Stimulated activated naive CD4-positive, alpha-beta T cell (primary cell): ENCODE results near the gene TMEM121.
"Not testable (repeated sequence)": the region's sequence is repeated elsewhere in the genome, so short reads cannot be mapped to it uniquely, and the experiment has no call there.

Source experiments
- DNase-seq, 6 experiments: peaks; one replicate each; lab custom pipeline; 2025; lab: John Stamatoyannopoulos, UW

Gene TMEM121

DNA sequence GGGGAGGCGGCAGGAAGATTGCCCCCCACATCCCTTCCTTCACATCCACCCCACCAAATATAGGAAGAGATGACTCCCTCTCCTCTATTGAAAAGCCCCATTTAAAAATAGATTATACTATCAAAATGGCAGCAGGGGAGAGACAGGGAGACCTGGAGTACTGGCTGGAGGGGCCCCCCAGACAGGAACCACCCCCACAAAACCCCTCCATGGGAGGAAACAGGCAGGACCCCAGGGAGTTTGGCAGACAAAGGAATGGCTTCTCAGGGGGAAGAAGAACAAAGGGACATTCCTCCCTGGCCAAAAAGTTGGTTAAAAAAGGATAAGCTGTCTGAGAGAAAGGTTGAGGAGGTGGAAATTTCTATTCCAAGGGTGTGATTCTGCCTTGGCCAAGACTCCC lies 19.3 kb downstream of the TMEM121 start:
- DNase-seq: not testable (repeated sequence)

DNA sequence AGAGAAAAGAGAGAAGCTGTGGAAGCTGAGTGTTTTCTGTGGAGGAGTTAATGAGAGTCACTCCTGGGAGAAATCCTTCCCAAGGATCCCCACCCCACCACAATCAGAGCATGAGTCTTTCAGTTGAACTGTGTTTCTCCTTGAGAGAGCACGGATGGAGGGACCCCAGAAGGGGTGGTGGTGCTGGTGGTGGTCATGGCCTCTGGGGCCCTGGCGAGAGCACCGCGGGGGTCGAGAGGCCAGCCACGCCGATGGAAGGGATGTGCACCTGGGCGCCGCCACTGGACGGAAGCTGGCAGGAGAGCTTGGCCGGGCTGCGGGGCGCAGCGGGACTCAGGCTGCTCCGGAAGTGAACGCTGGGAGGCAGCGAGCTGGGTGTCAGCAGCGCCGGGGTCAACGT lies 20.0 kb downstream of the TMEM121 start:
- DNase-seq: not testable (repeated sequence)

DNA sequence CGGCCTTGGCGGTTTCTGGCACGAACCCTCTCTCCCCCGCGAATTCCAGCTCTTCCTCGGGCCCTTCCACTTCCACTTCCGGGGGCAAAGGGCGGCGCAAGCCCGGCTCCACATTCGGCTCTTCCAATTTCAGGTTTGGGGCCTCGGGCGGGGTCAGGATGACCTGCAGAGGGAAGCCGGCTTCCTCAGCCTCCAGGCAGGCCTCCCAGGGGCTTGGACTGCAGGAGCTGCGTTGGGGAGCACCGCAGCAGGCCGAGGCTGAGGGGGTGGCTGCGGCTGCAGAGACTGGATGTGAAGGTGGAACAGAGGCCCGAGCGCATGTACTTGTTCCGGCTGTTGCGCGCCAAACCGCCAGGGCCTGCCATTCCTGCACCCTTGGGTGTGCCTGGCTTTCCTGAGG lies 20.7 kb downstream of the TMEM121 start:
- not testable (repeated sequence) for DNase-seq

DNA sequence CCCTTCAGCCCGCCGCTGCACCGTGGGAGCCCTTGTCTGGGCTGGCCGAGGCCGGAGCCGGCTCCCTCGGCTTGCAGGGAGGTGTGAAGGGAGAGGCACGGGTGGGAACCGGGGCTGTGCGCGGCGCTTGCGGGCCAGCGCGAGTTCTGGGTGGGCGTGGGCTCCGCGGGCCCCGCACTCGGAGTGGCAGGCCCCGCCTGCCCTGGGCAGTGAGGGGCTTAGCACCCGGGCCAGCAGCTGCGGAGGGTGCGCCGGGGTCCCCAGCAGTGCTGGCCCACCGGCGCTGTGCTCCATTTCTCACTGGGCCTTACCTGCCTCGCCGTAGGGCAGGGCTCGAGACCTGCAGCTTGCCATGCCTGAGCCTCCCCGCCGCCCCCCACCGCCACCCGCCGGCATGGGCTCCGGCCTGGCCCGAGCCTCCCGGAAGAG lies 21.4 kb downstream of the TMEM121 start:
- DNase-seq: no peak

DNA sequence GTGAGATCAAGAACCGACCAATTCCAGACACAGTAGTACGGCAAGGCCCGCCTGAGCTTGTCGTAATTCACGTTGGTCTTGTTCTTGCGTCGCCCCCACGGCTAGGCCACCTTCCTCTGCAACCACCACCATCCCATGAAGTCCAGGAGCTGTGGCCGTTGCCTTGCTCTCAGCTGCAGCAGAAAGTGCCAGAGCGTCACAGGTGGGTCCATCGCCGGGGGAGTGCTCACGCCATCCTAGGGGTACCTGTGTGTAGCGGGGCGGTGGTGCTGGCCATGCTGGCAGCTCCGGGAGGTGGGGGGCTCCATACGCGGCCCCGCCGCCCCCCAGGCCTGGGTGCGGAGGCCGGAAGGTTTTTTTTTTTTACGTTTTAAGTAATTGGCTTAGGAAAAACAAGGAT lies 23.1 kb downstream of the TMEM121 start:
- no peak for DNase-seq

DNA sequence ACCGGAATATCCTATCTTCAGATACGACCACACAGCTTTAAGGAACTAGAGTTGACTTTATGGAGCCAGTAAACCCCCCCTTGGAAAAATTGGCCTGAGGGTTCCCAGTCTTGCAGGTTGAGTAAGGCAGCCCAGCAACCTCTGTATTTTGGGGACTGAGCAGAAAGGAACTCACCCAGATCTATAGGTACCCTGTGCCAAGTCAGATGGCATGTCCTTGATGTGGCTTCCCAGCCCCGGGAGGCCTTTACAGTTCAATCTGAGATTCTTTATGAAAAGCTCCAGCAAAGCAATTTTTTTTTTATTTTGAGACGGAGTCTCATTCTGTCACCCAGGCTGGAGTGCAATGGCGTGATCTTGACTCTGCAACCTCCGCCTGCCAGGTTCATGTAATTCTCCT lies 27.6 kb downstream of the TMEM121 start:
- DNase-seq: no peak

DNA sequence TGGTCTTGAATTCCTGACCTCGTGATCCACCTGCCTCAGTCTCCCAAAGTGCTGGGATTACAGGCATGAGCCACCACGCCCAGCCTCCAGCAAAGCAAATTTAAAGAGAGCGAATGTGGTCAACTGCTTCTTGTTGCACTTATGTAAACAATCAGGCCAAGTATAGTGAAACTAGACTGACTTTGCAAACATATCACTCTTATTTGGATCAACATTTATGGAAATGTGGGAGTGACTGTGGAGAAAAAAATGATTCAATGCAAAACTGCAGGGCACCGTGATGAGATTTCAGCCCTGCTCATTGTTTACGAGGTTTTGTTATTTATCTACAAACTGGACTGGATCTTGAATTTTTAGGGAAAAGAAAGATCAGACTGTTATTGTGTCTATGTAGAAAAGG lies 28.1 kb downstream of the TMEM121 start:
- no peak for DNase-seq

DNA sequence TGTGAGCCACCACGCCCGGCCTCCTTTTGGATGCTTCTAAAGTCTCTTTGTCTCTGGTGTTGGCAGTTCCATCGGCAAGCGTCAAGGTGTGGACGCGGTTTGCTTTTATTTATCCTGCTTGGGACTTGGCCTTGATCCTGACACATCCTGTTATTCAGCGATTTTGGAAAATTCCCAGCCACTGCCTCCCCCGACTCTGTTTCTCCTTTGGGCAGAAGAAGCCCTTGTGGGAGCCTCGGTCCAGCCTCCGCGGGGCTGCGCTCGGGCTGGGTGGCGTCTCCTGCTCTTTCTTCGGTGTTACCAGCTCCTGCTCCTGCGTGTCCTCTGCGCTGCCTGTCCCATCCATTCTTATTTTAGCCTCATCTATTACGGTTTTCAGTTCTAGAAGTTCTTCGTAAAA lies 31.3 kb downstream of the TMEM121 start:
- not testable (repeated sequence) for DNase-seq

DNA sequence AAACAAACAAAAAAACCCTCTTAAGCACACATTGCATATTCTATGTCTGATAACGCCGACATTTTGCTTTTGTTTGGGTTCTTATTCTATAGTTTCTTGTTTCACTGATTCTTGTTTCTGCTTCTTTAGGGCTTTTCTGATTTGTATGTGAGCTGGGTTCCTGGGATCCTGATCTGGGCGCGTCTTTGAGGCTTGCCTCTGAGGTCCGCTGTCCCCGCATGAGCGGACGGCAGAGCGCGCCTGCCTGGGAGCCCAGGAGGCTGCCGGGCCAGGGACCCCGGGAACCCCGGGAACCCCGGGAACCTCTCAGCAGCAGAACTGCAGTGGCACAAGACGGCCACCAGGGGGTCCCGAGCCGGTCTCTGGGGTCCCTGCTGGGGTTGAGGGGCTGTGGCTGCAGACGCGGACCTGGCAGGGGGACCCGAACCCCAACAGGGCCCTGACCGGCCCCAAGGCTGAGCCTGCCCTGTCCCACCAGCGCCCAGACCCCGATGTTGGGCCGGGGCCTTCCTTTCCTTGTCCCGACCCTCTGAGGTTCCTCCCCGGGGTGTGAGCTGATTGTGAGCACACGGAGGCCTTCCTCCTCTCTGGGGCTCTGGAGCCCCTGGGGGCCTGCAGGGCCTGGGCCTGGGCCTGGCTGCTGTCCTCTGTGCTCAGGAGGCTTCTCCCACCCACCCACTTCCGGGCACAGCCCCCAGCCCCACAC lies 32.2 kb downstream of the TMEM121 start:
- DNase-seq: peak in 2 of 6 experiments; percentile 16 to 39

DNA sequence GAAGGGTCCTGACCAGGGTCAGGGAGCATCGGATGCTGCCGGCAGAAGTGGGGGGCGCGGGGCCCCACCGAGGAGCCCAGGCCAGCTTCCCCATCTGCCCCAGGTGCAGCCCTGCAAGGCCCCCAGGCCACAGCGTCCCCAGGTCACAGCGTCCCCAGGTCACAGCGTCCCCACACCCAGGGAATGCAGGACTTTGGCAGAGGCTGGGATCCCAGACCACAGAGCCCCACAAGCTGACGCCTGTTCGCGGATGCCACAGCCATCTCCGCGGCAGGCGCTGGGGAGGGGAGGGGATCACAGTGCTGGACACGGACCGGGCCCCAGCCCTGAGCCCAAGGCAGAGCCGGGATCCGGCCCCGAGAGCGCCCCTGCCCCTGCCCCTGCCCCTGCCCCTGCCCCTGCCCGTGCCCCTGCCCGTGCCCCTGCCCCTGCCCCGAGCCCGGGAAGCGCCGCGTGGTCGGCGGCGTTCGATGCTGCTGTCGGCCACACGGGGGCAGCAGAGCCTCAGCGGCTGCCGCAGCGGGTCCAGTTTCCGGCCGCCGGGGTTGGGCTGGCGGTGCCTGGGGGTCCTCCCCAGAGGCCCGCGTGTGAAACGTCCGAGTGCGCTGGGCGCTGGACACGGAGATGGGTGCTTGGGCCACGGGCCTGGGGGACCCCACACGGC lies 33.1 kb downstream of the TMEM121 start:
- DNase-seq: not testable (repeated sequence)

DNA sequence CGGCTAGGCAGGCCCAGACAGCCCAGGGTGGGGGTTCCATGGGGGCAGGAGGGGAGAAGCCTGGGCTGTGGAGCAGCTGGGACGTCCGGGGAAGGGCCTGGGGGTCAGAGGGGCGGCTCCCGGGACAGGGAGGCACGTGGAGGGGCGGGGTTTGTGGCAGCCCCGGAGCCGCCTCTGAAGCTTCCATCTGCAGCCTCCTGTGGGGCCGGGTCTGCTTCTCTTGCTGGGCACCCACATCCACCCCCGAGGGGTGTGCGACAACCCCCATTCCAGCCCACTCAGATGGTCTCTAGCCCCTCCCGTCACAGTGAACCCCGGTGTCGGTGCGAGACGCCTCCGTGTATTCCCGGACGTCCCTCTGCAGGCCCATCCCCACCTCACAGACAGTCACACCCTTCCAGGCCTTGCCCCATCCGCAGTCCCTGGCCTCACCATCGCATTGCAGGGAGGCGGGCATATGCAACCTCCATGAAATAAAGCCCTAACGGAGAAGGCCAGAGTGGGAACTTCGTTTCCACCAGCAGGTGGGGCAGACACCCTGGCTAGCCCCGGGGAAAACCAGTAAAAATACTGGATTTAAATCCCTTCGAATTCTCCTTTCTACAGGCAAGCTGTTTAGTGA lies 33.8 kb downstream of the TMEM121 start:
- DNase-seq: not testable (repeated sequence)

DNA sequence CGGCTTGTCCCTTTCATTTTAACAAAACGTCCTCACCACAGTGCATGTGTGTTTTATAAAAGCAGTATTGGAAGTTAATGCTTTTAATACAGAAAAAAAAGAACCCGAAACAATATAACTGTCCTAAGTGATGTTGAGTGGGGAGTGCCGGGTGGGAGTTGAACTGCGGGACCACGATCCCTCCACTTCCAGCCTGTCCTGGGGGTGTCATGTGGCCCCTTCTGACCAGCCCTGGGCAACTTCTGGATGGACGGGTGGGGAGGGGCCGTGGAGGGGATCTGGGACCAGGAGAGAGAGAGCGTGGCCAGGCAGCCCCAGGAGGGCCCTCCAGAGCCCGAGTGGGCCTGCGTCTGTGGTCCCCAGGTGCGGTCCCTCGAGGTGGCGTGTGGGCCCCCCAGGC lies 35.0 kb downstream of the TMEM121 start:
- not testable (repeated sequence) for DNase-seq

DNA sequence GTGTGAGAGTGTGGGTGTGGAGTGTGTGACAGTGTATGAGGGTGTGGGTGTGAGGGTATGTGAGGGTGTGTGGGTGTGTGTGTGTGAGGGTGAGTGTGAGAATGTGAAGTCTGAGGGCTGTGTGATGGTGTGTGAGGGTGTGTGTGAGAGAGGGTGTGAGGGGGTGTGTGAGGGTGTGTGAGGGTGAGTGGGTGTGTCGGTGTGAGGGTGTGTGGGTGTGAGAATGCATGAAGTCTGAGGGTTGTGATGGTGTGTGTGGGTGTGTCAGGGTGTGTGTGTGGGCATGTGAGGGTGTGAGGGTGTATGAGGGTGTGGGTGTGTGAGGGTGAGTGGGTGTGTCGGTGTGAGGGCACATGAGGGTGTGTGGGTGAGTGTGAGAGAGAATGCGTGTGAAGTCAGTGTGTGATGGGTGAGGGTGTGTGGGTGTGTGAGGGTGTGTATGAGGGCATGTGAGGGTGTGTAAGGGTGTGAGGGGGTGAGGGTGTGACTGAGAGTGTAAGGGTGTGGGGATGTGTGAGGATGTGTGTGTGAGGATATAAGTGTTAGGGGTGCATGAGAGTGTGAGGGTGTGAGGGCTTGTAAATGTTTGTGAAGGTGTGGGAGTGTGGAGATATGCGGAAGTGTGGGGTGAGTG lies 36.4 kb downstream of the TMEM121 start:
- DNase-seq: no peak

DNA sequence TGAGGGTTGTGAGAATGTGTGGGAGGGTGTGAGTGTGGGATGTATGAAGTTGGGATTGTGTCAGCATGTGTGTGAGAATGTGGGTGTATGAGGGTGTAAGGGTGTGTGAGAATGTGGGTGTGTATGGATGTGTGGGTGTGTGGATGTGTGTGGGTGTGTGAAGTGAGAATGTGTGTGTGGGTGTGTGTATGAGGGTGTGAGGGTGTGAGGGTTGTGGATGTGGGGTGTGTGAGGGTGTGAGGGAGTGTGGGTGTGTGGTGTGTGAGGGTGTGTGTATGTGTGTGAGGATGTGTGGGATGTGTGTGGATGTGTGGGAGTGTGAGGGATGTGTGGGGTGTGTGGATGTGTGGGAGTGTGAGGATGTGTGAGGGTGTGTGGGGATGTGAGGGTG lies 37.0 kb downstream of the TMEM121 start:
- DNase-seq: no peak

DNA sequence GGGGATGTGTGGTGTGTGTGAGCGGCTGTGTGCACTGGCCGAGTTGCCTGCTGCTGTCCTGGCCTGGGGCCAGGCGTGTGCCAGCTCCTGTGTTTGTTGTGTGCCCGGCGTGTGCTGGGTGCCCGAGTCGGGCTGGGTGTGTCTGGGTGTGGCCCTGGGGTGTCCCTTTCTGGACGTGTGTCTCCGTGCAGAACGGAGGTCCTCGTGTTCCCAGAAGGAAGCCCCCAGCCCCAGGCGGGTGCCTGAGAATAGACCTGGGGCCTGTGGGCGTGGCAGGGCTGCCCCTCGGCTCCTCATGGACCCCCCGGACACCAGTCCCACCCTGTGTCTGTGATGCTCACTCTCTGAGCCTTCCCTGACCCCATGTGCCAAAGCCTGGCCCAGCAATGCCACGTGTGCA lies 38.2 kb downstream of the TMEM121 start:
- not testable (repeated sequence) for DNase-seq

DNA sequence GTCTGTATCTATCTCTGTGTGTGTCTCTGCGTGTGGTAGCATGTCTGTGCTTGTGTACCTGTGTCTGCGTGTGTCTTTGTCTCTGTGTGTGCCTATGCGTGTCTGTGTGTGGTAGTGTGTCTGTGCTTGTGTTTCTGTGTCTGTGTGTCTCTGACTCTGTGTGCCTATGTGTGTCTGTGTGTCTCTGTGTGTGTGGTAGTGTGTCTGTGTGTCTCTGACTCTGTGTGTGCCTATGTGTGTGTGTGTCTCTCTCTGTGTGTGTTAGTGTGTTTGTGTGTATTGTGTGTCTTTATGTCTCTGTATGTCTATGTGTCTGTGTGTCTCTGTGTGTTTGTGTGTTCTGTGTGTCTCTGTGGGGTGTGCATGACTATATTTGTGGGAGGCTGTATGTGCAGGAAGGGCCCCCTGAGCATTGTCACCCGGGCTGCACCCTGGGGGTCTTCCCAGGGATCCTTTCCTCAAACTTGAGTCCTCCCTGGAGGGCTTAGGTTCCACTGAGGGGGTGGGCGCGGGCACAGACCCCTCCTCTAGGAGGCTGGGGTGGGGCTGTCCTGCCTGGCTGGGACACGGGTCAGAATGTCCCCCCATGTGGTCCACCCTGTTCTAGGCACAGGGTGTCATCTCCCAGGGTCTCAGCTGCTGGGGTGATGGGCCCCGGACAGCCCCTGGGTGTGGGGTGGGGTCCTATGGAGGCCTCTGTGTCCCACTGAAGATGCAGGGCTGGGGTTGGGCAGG lies 39.0 kb downstream of the TMEM121 start:
- DNase-seq: not testable (repeated sequence)

DNA sequence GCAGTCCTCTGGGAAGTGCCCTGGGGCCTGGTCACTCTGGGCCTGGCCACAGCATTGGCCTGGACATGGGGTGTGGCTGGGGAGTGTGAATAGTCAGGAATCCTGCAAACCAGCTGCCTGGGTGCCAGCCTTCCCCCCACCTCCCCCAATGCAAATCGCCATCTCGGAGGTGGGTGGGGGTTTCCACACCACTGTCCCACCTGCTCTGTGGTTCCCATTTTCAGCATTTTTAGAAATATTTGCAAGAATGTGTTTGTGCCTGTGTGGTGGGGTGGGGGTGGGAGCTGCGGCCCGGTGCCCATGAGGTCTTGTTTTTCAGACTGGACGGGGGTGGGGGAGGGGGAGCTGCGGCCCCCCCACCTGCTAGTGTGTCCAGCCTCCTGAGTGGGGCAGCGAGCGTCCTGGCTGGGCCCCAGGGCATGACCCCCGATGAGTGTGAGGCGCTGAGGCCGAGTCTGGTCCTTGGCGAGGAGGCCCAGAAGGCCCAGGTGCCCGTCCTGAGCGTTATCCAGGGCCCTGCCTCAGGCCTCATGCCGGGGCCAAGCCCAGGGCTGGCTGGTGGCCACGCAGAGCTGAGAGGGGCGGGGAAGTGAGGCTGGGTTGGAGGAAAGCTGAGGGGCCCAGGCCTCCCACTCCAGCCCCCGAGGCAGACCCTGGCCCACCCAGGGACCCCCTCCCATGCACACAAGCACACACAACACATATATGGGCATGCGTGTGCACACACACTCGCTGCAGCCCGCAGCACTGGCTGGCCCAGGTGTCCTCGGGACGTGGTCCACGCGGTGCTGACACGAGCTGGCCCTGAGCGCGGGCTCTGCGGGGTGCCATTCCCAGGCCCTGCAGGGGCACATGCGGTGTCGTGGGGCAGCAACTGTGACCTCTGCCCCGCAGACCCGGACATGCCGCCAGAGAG lies 40.1 kb downstream of the TMEM121 start:
- DNase-seq: not testable (repeated sequence)

DNA sequence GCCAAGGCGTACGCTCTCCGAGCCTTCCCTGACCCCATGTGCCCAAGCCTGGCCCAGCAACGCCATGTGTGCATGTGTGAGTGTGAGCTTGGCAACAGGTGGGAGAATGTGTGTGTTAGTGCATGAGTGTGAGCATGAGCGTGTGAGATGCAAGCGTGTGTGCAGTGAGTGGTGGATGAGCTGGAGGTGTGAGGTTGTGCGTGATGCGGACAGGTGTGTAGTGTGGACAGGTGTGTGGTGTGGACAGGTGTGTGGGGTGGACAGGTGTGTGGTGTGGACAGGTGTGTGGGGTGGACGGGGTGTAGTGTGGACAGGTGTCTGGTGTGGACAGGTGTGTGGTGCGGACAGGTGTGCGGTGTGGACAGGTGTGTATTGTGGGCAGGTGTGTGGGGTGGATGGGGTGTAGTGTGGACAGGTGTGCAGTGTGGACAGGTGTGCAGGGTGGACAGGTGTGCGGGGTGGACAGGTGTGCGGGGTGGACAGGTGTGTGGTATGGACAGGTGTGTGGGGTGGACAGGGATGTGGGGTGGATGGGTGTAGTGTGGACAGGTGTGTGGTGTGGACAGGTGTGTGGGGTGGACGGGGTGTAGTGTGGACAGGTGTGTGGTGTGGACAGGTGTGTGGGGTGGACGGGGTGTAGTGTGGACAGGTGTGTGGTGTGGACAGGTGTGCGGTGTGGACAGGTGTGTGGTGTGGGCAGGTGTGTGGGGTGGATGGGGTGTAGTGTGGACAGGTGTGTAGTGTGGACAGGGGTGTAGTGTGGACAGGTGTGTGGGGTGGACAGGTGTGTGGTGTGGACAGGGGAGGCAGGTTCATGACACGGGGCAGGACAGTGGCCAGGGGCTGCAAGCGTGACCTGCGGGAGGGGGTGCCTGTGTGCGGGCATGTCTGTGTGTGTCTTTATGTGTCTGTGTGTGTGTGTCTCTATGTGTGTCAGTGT lies 41.1 kb downstream of the TMEM121 start:
- not testable (repeated sequence) for DNase-seq

DNA sequence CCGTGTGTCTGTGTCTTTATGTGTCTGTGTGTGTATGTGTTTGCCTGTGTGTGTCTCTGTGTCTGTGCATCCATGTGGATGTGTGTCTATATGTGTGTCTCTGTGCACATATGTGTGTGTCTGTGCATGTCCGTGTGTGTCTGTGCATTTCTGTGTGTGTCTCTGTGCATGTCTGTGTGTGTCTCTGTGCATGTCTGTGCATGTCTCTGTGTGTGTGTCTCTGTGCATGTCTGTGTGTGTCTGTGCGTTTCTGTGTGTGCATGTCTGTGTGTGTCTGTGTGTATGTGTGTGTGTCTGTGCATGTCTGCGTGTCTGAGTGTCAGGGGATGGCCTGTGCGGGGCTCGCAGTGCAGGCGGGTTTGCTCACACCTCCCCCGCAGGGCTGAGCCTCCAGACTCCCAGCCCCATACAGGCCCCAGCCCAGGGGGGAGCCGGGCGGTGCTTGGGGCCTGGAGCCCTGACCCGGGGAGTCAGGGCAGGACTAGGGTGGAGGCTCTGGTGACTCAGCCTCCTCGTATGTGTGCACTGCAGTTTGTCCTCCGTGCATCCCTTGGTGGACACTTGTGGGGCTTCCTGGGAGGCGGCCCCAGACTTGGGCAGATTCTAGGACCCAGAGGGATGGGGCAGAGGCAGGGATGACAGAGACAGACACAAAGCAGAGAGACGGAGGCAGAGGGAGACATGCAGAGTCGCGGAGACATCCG lies 41.9 kb downstream of the TMEM121 start:
- not testable (repeated sequence) for DNase-seq
